Stimulated activated CD8-positive, alpha-beta memory T cell treated with anti-CD3 and anti-CD28 coated beads, Interleukin-12 subunit alpha, Interleukin-12 subunit beta, amount 100 ng/mL, for 4 hours (primary cell): ENCODE data around the gene SIGLEC6.
"Not testable (repeated sequence)": the region's sequence is repeated elsewhere in the genome, so short reads cannot be mapped to it uniquely, and the experiment has no call there.

Source experiments
- DNase-seq: peaks from one replicate; pipeline ENCODE4 v3.0.0-alpha.2; 2020; ENCODE audit warnings: low read depth

Gene SIGLEC6

DNA sequence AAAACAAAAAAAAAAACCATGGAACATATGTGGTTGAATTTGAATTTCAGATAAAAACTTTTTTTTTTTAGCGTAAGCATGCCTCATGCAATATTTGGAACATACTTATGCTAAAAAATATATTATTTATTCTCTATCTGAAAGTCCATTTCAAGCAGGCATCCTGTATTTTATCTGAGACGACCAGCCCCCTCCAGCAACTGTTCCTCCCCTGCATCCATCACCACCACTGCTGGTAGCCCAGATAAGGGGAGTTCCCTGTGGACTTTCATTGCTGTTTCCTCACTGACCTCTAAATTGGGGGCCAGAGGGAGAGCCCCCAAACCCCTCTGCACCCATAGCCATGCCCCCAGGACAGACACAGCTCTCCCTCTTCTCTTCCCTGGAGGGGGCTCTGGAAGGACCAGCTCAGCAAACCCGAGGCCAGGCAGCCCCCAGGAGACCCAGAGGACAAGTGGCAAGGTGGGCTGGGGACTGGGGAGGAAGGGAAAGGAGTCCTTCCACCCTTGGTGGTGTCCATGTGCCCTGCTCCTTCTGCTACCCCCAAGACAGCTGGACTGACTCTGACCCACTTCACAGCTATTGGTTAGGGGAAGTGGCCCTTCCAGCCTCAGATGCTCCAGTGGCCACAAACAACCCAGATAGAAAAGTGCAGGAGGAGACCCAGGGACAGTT, 23.3 kb downstream of the SIGLEC6 start:
- DNase-seq = no peak

DNA sequence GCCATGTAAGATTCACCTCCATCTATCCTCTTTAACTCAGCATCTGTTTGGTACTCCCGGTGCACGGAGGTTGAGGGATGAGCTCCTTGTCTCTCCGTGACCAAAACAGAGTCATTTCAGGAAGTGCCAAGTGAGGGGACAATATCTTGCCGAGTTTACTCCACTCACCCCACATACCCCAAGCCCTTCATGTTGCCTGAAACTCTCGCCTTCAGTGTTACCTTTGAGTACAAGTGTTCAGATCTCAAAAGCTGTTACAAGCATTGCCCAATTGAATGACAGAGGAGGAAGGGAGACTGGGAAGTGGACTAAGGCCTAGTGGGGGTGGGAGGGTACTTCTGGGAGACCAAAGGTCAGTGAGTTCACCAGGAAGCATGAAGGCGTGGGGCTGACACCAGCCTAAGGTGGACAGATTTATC, 23.8 kb downstream of the SIGLEC6 start:
- no peak for DNase-seq

DNA sequence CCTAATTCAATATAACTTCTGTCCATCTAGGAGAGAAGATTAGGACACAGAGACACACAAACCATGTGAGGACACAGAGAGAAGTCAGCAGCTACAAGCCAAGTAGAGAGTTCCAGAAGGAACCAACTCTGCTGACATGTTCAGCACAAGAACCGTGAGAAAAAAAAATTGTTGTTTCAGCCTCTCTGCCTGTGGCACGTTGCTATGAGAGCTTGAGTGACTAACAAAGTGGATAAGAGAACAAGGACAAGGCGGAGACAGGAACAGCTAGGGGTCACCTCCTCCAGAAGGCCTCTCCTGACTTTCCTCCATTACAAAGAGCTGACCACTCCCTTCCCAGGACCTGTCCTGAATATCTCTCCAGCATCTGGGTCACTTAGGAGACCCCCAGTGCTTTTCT, 24.3 kb downstream of the SIGLEC6 start:
- no peak for DNase-seq

DNA sequence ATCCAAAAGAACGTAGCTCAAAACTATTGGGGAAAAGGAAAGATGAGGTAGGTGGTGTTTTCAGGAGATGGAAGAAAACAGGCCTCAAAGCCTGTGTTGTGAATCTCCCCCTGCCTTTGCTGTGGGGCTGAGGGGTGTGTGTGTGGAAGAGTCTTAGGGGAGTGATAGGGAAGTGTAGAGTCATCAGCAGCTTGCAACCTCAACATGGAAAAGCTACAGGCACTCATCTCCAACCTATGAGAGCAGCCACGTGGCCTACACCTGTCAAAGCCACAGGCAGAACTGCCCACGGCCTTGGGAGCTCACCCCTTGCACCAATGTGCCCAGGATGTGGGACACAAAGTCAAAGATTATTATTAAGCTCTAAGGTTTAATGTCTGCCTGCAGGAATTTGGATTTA, 25.6 kb downstream of the SIGLEC6 start:
- DNase-seq = no peak

DNA sequence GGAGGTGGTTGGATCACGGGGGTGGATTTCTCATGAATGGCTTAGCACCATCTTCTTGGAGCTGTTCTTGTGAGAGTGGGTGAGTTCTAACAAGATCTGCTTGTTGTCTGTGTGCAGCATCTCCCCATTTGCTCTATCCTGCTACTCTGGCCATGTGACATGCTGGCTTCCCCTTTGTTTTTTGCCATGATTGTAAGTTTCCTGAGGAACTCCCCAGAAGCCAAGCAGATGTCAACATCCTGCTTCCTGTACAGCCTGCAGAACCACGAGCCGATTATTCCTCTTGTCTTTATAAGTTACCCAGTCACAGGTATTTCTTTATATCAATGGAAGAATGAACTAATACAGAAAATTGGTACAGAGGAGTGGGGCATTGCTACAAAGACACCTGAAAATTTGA, 27.6 kb downstream of the SIGLEC6 start:
- no peak for DNase-seq

DNA sequence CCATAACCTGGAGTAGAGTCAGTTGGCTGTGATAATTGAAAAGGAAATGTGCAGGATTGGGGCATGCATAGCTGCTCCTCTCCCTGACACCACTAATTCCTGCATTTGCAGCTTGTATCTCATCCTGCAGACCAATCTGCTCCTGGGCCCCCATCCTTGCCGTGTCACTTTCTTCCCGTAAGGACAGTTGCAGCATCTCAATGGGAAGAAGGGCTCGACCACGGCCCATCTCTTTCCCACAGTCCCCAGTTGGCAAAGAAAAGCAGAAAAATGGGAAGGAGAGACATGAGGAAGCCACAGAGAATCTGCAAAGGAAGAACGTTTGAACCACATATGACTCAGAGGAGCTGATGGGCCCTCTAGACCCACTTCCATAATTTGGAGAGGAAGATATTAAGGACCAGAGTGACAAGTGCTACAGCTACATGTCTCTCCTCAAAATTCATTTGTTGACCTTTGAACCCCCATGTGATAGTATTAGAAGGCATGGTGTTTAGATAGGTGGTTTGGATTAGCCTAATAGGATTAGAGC, 28.1 kb downstream of the SIGLEC6 start:
- no peak for DNase-seq

DNA sequence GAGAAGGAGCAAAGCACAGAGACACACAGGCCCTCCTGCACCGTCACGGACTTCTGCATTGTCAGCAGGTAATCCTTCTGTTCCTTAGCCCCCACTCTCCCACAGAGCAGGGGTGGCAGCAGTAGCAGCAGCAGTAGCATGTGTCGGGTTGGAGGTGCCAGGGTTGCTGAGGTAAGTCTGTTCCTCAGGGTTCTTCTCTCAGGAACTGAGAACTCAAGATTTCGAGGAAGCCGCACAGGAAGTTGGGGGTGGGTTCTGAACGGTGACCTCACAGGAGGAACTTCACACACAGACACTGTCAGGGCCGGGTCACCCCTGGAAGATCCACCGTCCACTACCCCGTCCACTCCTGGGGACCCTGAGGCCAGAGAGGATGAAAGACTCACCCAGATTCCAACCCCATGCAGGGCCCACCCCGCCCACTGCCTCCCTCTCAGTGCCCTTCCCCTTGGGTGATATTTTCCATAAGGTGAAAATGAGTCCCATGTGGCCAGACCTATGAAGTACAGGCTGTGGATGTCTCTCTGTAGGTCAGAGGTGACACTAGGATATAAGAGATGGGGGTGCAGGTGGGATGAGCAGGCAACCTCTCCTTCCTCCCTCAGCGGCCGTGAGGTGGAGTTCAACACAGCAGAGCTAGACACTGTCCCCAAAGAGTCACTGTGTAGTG, 29.7 kb downstream of the SIGLEC6 start, which contains the start of gene SIGLEC12:
SIGLEC12 (minus strand) TSS at position 207 of the 670 bp plus-strand sequence; CDS start at position 140, 67 bp downstream.
- no peak for DNase-seq

DNA sequence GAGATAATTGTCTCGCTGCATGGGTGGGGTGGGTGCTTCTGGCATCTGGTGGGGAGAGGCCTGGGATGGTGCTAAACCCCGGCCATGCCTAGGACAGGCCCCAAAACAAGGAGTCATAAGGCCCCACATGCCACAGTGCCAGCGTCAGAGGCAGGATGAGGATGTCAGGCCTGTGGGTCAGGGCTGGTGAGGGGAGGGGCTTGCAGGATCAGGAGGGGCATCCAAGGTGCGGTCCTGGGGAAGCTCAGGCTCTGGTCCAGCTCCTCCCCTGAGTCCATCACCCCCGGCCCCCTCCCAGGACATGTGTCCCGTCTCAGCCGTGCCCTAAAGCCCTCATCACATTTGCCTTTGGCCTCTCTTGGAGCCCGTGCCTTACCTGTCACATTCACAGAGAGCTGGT, 30.5 kb downstream of the SIGLEC6 start:
- not testable (repeated sequence) for DNase-seq

DNA sequence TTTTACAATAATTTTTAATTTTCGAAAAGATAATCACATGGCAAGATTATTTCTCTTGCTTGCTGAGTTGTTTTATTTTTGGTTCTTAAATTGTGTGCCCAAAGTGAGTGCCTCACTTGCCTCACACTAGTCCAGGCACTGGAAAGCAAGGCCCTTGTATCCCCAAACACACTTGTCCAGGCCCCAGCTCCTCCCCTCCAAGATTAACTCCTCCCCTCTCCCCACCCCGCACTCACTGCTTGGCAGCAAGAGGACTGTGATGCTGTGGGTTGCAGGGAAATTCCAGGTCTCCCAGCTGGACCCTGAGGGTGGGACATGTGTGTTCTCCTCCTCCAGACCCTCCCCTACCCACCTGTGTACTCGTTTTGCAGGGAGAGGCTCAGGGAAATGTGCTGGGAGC, 33.8 kb downstream of the SIGLEC6 start:
- no peak for DNase-seq

DNA sequence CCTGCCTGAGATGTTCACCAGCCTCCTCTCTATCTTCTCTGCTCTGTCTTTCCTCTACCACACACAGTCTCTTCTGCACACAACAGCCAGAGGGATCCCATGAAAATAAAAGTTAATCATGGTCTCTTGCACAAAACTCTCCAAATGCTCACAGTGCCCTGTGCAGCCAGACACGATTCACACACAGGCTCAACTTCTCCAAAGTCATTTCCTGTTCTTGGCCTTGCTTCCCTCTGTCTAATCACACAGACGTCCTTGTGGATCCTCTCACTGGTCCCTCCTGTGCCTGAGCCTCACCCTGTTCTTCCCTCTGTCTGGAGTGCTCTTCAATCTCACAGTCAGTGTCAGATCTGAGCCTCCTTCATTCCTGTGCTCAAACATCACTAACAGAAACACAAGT, 37.7 kb downstream of the SIGLEC6 start:
- no peak for DNase-seq

DNA sequence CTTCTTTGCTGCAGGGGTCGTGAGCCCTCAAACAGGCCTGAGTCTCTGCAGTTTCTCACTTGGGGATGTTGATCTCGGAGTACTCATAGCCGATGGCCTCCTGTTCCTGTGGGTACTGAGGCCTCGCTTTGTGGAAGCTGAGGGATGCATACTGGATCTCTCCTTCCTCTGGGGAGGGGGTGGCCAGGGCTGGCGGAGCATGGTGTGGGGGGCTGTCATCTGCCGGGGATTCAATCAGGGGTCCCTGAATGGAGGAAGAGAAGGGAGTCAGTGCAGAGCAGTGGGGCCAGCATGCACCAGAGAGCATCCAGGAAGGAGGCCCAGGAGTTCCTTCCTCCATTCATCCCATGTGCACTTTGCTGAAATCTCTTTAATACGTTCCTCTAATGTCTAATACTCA, 39.9 kb downstream of the SIGLEC6 start:
- DNase-seq = no peak

DNA sequence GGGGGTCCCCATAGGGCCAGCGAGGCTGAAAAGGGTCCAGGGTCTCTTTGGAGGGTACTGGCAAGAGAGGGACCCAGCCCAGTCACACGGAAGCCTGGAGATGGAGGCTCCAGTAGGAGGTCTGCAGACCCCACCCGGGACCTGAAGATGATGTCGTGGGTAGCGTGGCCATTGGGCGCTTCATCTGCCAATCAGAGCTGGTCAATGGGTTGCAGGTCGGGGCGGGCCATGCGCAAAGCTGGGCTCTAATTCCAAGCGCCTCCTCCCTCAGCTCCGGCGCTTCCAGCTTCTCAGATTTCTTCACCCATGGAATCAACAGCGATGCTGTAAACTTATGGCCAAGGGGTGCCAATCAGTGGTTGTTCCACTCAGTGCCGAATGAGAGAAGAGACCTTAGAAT, 40.8 kb downstream of the SIGLEC6 start:
- no peak for DNase-seq

DNA sequence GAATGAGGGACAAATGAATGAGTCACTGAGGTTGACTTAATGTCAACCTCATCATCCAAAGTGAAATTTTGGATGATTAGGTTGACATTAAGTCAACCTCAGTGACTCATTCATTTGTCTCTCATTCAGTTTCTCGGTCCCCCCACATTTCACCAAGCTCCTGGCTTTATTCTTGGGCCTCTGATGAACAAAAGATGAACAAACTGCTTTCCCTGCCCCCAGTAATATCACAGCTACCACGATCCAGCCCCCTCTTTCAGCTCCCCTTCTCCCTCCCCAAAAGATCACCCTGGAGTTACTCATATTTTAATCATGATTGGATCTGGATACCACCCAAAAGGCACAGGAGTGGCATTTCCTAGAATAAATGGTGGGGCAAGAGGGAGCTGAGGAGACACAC, 42.4 kb downstream of the SIGLEC6 start:
- DNase-seq = no peak

DNA sequence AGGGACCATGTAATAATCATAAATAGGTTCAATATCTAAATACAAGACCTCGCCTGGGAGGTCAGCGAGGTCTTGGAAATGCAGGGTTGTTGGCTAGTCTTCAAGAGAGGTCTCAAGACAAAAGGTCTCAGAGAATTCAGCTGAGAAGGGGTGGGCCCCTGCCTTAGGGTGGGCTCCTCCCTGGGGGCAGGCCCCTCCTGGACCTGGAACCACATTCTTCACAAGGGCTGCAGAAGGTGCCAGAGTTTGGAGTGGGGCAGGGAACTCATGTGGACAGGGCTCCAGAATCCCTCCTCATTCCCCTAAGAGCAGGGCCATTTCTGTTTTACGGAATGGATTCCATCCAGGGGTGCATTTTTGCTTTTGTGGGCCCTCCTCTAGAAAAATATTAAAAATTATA, 43.0 kb downstream of the SIGLEC6 start:
- DNase-seq = no peak

DNA sequence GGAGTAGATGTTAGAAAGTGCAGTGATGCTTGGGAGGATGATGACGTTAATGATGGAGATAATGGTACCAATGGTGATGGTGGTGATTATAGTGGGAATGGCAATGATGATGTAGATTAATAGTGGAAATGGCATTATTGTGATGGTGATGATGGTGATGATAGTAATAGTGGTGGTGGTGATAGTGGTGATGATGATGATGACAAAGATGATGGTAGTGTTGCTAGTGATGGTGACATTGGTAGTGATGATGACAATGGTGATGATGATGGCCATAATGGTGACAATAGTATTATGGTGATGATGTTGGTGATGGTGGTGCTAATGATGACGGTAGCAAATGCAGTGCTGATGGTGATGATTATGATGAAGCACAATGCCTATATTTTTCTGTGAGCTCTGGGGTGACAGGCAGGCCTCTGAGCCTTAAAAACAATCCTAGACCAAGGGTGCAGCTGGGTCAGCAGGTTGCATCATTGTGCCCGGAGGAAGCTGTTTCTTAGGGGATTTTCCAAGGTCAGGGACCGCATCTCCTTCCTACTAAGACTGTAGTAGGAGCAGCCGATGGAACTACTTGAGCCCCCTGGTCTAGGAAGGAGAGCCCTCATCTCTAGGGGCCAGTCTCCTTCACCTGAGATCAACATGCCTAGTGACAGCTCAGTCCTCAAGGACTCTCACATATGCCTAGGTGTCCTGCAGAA, 45.4 kb downstream of the SIGLEC6 start:
- DNase-seq = no peak

DNA sequence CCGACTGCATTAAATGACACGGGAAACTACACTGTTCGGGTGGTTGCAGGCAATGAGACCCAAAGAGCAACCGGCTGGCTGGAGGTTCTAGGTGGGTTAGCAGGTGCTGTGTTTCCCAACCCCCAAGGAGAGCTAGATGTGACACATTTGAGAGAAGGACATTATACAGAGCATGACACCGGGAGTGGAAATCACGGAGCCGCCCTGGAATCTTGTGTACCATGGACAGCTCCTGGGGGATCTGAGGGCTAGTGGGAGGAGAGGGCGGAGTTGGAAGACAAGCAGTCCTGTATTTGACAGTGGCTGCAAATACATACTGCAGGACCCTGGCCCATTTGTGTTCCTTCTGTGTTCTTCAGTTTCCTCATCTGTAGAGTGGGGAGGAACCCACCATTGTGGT, 50.9 kb downstream of the SIGLEC6 start:
- DNase-seq = no peak

DNA sequence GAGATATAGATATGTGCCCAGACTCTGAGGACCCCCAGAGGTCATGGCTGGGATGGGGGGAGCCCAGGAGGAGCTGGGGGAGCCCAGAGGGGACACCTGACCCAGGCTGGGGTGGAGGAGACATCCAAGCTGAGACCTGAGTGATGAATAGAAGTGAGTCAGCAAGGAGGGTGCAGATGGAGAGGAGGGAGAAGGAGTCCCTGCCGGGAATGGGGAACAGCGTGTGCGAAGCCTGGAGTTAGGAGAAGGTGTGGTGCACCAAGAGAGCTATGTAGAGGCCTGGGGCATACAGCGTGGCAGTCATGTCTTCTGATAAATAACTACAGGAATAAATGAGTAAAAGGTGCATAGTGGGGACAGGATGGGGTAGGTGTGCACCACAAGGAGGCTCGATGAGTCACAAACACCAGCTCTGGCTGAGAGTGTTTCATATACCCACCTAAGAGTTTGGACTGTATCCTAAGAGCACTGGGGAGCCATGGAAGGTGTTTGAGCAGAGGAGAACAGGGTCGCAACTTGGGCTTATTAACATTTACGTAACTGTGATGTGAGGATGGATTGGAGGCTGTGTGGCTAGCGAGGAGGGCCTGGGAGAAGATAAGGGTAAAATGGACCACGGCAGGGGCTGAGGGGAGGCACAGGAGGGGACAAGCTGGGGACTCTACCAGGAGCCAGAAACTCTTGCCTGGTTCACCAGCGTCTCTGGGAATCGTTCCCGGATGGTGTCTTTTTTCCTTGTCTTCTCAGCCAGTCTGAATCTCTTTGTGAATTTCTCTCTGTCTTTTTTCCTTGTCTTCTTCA, 51.7 kb downstream of the SIGLEC6 start:
- no peak for DNase-seq

DNA sequence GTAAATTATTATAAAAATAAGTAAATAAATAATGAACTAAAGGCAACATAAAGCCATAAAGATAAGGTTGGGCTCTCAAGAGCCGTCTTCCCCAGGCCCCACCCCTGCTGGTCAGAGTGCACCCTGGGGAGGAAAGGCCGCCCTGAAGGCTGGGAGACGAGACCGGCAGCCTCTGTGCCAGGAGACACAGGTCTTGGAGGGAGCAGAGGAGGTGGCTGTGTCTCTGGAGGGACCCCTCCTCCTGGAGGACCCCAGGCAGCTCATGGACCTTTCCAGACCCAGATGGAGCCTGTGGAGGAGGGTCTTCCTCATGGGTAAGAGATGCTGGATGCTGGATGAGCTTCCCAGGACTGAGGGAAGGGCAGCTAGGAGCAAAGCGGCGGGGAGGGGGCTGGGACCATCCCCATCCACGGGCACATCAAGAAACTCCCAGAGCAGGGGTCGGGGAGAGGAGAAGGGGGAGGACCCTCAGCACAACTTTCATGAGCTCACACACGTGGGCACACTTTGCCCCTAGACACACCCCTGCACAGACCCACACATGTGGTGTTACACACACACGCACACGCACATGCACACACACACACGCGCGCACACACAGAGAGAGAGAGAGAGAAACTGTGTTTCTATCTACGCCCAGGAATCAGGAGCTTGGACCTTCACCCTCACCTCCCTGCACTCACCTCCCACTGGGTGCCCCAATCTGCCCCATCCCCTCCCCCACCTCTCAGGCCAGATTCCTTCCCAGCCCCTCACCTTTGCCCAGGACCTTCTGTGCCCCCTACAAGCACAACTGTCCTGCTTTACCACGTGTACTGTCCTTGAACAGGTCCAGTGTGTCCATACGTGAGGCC, 52.9 kb downstream of the SIGLEC6 start, which contains the start of gene CEACAM18:
CEACAM18 (plus strand) TSS at position 159 of the 854 bp plus-strand sequence.
- DNase-seq = no peak

DNA sequence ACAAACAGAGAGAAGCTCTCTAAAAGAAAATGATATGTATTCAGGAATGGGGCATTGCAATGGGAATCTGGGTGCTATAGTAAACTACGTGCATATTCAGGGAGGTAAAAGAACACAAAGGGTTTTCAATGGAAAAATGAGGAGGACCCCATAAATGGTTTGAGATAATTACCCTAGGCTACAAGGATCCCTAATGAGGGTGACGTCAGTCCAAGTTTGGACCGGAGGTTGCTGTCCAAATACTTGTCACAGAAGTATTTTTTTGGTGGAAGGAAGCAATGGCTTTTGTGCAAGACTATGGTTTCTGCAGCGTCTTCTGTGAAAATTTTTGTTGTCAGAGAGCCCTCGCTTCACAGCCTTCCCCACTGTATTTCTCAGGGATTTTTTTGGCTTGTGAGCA, 54.1 kb downstream of the SIGLEC6 start:
- no peak for DNase-seq

DNA sequence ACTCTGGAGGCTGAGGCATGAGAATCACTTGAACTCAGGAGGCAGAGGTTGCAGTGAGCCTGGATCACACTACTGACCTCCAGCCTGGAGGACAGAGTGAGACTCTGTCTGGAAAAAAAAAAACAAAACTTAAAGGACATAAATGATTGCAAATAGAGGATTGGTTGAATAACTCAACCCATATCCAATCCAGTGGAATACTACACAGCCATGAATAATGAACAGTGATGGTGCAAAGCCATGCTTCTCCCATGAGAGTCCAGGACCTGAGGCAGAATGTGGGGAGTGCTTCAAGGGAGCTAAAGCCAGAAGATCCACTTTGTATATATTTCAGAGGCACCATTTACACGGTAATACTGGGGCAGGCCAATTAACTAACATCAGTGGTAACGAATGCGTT, 55.3 kb downstream of the SIGLEC6 start:
- DNase-seq = no peak
